K562 (cell line): ENCODE measurements around the gene CDC45. TPM values are rescaled to one million over a fixed set of nuclear protein-coding genes. Genes with fewer than 3 reads are reported as not detected.

Experiments
- ATAC-seq: fragments of 200-7000 bp; cut with Tn5 transposase; 3 replicates; pipeline ENCODE4 v1.9.1; 2020; ENCODE audit warnings: moderate library complexity
- BruUV-seq: library from RNA; stranded (reverse); fragments of 400-500 nt; replicated peaks from 2 replicates; lab custom pipeline; 2021; lab: Mats Ljungman, UMichigan
- CTCF ChIA-PET: fragments of 300-600 bp; formaldehyde crosslinking; extraction: SDS; loops from one replicate; lab custom pipeline; 2021; ENCODE audit warnings: low intra/inter-chr PET ratio; lab: Yijun Ruan, JAX
- POLR2A ChIA-PET: fragments of 300-600, 350-650 bp; sonication (Branson Sonifier 250); formaldehyde crosslinking; extraction: SDS; loops from one replicate; lab custom pipeline; 2021; ENCODE audit warnings: antibody characterized with exemption, inconsistent platforms; lab: Yijun Ruan, JAX
- DNase-seq, 4 experiments: peaks; one replicate each; pipeline versions ENCODE4 v3.0.0 to v3.0.0-alpha.2; 2011 to 2018; ENCODE audit warnings: low spot score in 3 of 4, mixed read lengths in 3 of 4; ENCODE audit errors: extremely low read depth in 1 of 4
- FAIRE-seq: peaks from 2 replicates; lab custom pipeline; 2011; peaks lifted over from hg19 to GRCh38; lab: Jason Lieb, UNC
- H2AFZ ChIP-seq: 2 replicates; pipeline ENCODE4 v1.6.0; 2011; ENCODE audit warnings: low read depth, low read length, control low read depth, inconsistent platforms
- H3K27ac ChIP-seq: fragments of 200-600 bp; 3 replicates; pipeline ENCODE4 v1.8.0; 2011; ENCODE audit warnings: low read depth, mild to moderate bottlenecking, control low read depth, inconsistent platforms, low read length, moderate library complexity, mixed read lengths; ENCODE audit errors: extremely low read depth
- H3K27me3 ChIP-seq, 2 experiments: fragments of 300-600 bp in 1 of 2; 2 replicates in 1 of 2; 3 replicates in 1 of 2; pipeline versions ENCODE4 v1.6.0 to v1.8.0; 2011; ENCODE audit warnings: inconsistent platforms in 2 of 2, low read length in 2 of 2, mild to moderate bottlenecking in 1 of 2, mixed read lengths in 1 of 2, moderate library complexity in 1 of 2; ENCODE audit not compliant: control insufficient read depth in 2 of 2, insufficient read depth in 2 of 2
- H3K36me3 ChIP-seq: fragments of 300-600 bp; 3 replicates; pipeline ENCODE4 v1.8.0; 2011; ENCODE audit warnings: mild to moderate bottlenecking, low read length, inconsistent platforms; ENCODE audit not compliant: control insufficient read depth, insufficient read depth
- H3K4me1 ChIP-seq, 2 experiments: fragments of 200-600 bp in 1 of 2; replicated peaks in 1 of 2; 2 replicates in 1 of 2; 3 replicates in 1 of 2; pipeline versions ENCODE4 v1.5.1 to v1.8.0; 2011; ENCODE audit warnings: inconsistent platforms in 2 of 2, low read length in 2 of 2, mild to moderate bottlenecking in 1 of 2, mixed read lengths in 1 of 2, moderate library complexity in 1 of 2; ENCODE audit not compliant: control insufficient read depth in 2 of 2, insufficient read depth in 2 of 2
- H3K4me2 ChIP-seq: 2 replicates; pipeline ENCODE4 v1.6.1; 2011; ENCODE audit warnings: low read length, control low read depth, inconsistent platforms, mixed read lengths; ENCODE audit not compliant: insufficient read depth
- H3K4me3 ChIP-seq: fragments of 200-600 bp; sonication (generic), shearing (Covaris generic); 2 replicates; pipeline ENCODE4 v1.5.1; 2016; ENCODE audit warnings: control low read depth, inconsistent platforms
- H3K79me2 ChIP-seq: fragments of 200-600 bp; 3 replicates; pipeline ENCODE4 v1.8.0; 2011; ENCODE audit warnings: low read length, inconsistent platforms; ENCODE audit not compliant: control insufficient read depth, insufficient read depth
- H3K9ac ChIP-seq, 2 experiments: 2 replicates each; pipeline versions ENCODE4 v1.6.0 to v1.6.1; 2011; ENCODE audit warnings: low read depth in 2 of 2, low read length in 2 of 2, control low read depth in 1 of 2, inconsistent platforms in 1 of 2, mild to moderate bottlenecking in 1 of 2, mixed read lengths in 1 of 2; ENCODE audit not compliant: insufficient read depth in 1 of 2
- H3K9me1 ChIP-seq: one replicate; pipeline ENCODE4 v1.6.0; 2011; ENCODE audit warnings: inconsistent platforms, mild to moderate bottlenecking, low read length, moderate library complexity; ENCODE audit not compliant: control insufficient read depth, insufficient read depth
- H3K9me3 ChIP-seq: replicated peaks from 2 replicates; pipeline ENCODE4 v1.5.1; 2011; ENCODE audit warnings: low read depth, low read length, inconsistent platforms; ENCODE audit not compliant: control insufficient read depth, insufficient read depth
- H4K20me1 ChIP-seq: replicated peaks from 2 replicates; pipeline ENCODE4 v1.6.1; 2011; ENCODE audit warnings: low read length, inconsistent platforms, mixed read lengths; ENCODE audit not compliant: control insufficient read depth, insufficient read depth
- MCM2 ChIP-seq: fragments of 450-650 bp; IDR thresholded peaks from 2 replicates; pipeline ENCODE4 v1.6.1; 2017; ENCODE audit warnings: low read depth, mild to moderate bottlenecking
- NCOA6 ChIP-seq: fragments of 450-650 bp; IDR thresholded peaks from 2 replicates; pipeline ENCODE4 v1.6.1; 2017; ENCODE audit warnings: mild to moderate bottlenecking
- POLR2G ChIP-seq: fragments of 200-400 bp; formaldehyde crosslinking; IDR thresholded peaks from 2 replicates; pipeline ENCODE4 v1.6.1; 2017; ENCODE audit warnings: low read depth, mild to moderate bottlenecking, antibody characterized with exemption, low read length, moderate library complexity
- PYGO2 ChIP-seq: fragments of 450-650 bp; IDR thresholded peaks from 2 replicates; pipeline ENCODE4 v1.6.1; 2016; ENCODE audit warnings: mild to moderate bottlenecking, missing genetic modification characterization, moderate library complexity, missing compliant biosample characterization
- RBFOX2 ChIP-seq: fragments of 200-400 bp; formaldehyde crosslinking; IDR thresholded peaks from 2 replicates; pipeline ENCODE4 v1.6.1; 2017; ENCODE audit warnings: low read depth, mild to moderate bottlenecking, low read length, moderate library complexity
- WHSC1 ChIP-seq: IDR thresholded peaks from one replicate; pipeline ENCODE4 v1.6.1; 2012; ENCODE audit warnings: low read length, control low read depth, inconsistent platforms
- WGBS: fragments of 100-300 bp; shearing (Covaris generic); methylation state at CpG from one replicate; pipeline ENCODE4 v1.1.6; 2016; ENCODE audit warnings: low coverage, mixed read lengths; ENCODE audit not compliant: insufficient coverage; ENCODE audit errors: missing lambda C conversion rate; 5-methylcytosine and 5-hydroxymethylcytosine counted together
- in situ Hi-C: fragments of 300-500 bp; cut with MboI; formaldehyde crosslinking; loops from 4 replicates; pipeline ENCODE4 v1.15.0; 2018; ENCODE audit warnings: inconsistent platforms, mixed read lengths
- intact Hi-C: fragments of 100-400 bp; cut with micrococcal nuclease; formaldehyde crosslinking; loops from 2 replicates; pipeline ENCODE4 v1.14.2; 2022
- polyA plus RNA-seq, 8 experiments: library from polyadenylated mRNA; depleted of rRNA in 4 of 8; stranded (reverse) in 5 of 8; unstranded in 3 of 8; fragments of >200 nt; fragmentation: Nextera tagmentation in 2 of 8; fragmentation: Illumina TruSeq in 1 of 8; extraction: Ambion mirVana in 2 of 8; extraction: Trizol in 1 of 8; gene quantifications; 2 replicates each; pipeline versions ENCODE4 v1.2.1 to v1.2.3, GENCODE V29; 2011 to 2014; ENCODE audit warnings: inconsistent platforms in 1 of 8, missing spikeins in 1 of 8
- total RNA-seq, 7 experiments: library from RNA; depleted of rRNA in 6 of 7; stranded (reverse); fragments of >200 nt in 6 of 7; fragmentation: Illumina TruSeq in 2 of 7; extraction: Trizol in 2 of 7; gene quantifications; 2 replicates each; pipeline versions ENCODE4 v1.2.1 to v1.2.3, GENCODE V29; 2011 to 2021; ENCODE audit warnings: low replicate concordance in 1 of 7
- TF ChIP-seq, protein P1 (sequence below), 2 experiments: fragments of 450-650 bp in 1 of 2; sonication (generic) in 1 of 2; formaldehyde crosslinking in 1 of 2; IDR thresholded peaks in 1 of 2; conservative IDR thresholded peaks in 1 of 2; 2 replicates each; pipeline versions ENCODE4 v1.6.1 to v1.8.1; 2016 to 2023; ENCODE audit warnings: mild to moderate bottlenecking in 2 of 2, moderate library complexity in 2 of 2, inconsistent platforms in 1 of 2, missing genetic modification reagents in 1 of 2
- TF ChIP-seq, protein P2 (sequence below): fragments of 250-450 bp; sonication (Bioruptor Pico); IDR thresholded peaks from 2 replicates; pipeline ENCODE4 v1.9.0; 2021; ENCODE audit warnings: mild to moderate bottlenecking, inconsistent platforms

CDC45 gene
- total and polyA plus RNA-seq, 9 of the 15 experiments (the other 6 are each of a cell fraction or from before 2014, with no cell fraction given): 251 to 580 (median 410) TPM

DNA sequence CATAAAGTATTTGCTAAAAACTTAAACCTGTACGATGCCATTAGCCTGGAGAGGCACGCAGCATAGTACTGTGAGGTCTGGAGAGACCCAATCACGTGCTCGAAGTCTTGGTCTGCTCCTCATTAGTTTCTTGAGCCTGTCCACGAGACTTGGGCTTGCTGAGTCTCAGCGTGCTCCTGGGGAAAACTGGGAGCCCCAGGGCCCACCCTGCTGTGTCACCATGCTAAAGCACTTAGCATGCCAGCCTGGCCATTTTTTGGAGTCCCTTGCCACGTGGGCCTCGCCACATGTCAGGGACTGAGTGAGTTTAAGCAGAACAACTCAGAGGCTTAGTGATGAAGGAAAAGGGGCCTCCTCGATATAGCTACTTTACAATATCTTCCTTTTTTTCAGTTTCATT is 2.6 kb downstream of the CDC45 start:
- Histone ChIP-seq H3K9me3 (no peaks in the 10 kb centered on the region), H3K79me2 (peaks cover 56% of the 10 kb centered on the region), H3K27ac (no peak overlapping the region), H3K4me2 (no peak overlapping the region), H3K9me1 (no peaks in the 10 kb centered on the region), H3K4me1 (peaks cover 7 to 14% of the 10 kb centered on the region in 2 experiments), H3K9ac (peak overlapping the region in 1 of 2 experiments; percentile 29; a peak in 2 of 4 replicates), H2AFZ (no peak overlapping the region), H4K20me1 (peaks cover 11% of the 10 kb centered on the region), H3K4me3 (no peak overlapping the region)
- 94% methylated on average over 9 of the region's 9 CpGs for WGBS
- ATAC-seq (no peak), FAIRE-seq (no peak)
- ChIA-PET CTCF (interaction anchor here (0.6 to 1.1 kb wide), 2 partner anchors 93 to 148 kb away, joined by 5 to 7 read pairs; no protein-coding TSS in a partner anchor), POLR2A (interaction anchor here (0.8 to 3.9 kb wide), 5 partner anchors 9 to 31 kb away, joined by 3 to 23 read pairs (median 3); no protein-coding TSS in a partner anchor)
- no TSS peak for BruUV-seq
- intact Hi-C loops (no loop called here), in situ Hi-C loops (no loop called here)
- TF ChIP-seq POLR2G (0 out of 2 replicates have a peak, but pooled peaks have one; percentile 33), MCM2 (no peak), RBFOX2 (peak; percentile 60; the same call in 1 of the 2 replicates), WHSC1 (peak; percentile 41), NCOA6 (no peak), PYGO2 (no peak)
- TF ChIP-seq, protein P1, sequence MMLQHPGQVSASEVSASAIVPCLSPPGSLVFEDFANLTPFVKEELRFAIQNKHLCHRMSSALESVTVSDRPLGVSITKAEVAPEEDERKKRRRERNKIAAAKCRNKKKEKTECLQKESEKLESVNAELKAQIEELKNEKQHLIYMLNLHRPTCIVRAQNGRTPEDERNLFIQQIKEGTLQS (IDR thresholded peaks at IDR 0.05): no peak
- TF ChIP-seq, protein P1 (CRISPR knock-in tag; conservative IDR thresholded peaks at IDR 0.05): 0 out of 2 replicates have a peak, but pooled peaks have one; percentile 22
- TF ChIP-seq, protein P2, sequence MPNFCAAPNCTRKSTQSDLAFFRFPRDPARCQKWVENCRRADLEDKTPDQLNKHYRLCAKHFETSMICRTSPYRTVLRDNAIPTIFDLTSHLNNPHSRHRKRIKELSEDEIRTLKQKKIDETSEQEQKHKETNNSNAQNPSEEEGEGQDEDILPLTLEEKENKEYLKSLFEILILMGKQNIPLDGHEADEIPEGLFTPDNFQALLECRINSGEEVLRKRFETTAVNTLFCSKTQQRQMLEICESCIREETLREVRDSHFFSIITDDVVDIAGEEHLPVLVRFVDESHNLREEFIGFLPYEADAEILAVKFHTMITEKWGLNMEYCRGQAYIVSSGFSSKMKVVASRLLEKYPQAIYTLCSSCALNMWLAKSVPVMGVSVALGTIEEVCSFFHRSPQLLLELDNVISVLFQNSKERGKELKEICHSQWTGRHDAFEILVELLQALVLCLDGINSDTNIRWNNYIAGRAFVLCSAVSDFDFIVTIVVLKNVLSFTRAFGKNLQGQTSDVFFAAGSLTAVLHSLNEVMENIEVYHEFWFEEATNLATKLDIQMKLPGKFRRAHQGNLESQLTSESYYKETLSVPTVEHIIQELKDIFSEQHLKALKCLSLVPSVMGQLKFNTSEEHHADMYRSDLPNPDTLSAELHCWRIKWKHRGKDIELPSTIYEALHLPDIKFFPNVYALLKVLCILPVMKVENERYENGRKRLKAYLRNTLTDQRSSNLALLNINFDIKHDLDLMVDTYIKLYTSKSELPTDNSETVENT (CRISPR knock-in tag): 0 out of 2 replicates have a peak, but pooled peaks have one; percentile 43
- TF ChIP-seq, all 486 proteins: peak for 5
- Histone ChIP-seq H3K27me3 (no peaks in the 10 kb centered on the region), H3K36me3 (peaks cover 67% of the 10 kb centered on the region)
- no peak for DNase-seq
